H9 (cell line): ENCODE measurements around the gene LINS1. TPM values are rescaled to one million over a fixed set of nuclear protein-coding genes. Genes with fewer than 3 reads are reported as not detected.

Experiments used
- DNase-seq: peaks from one replicate; pipeline ENCODE4 v3.0.0-alpha.2; 2017
- H2AFZ ChIP-seq: one replicate; pipeline ENCODE4 v1.6.1; 2013; ENCODE audit warnings: mild to moderate bottlenecking, low read length, control low read depth, moderate library complexity
- H2AK5ac ChIP-seq: 2 replicates; pipeline ENCODE4 v1.6.1; 2013; ENCODE audit warnings: low read length, control low read depth, mixed read lengths; ENCODE audit not compliant: insufficient read length
- H2BK120ac ChIP-seq: one replicate; pipeline ENCODE4 v1.6.1; 2013; ENCODE audit warnings: low read depth, mild to moderate bottlenecking, low read length, control low read depth, inconsistent platforms; ENCODE audit not compliant: poor library complexity, severe bottlenecking
- H2BK12ac ChIP-seq: 2 replicates; pipeline ENCODE4 v1.6.1; 2013; ENCODE audit warnings: low read length, control low read depth, mixed read lengths, low read depth; ENCODE audit not compliant: insufficient read length
- H2BK15ac ChIP-seq: 2 replicates; pipeline ENCODE4 v1.6.1; 2013; ENCODE audit warnings: low read depth, low read length, control low read depth
- H2BK20ac ChIP-seq: one replicate; pipeline ENCODE4 v1.6.1; 2013; ENCODE audit warnings: low read depth, mild to moderate bottlenecking, low read length, control low read depth, inconsistent platforms; ENCODE audit not compliant: poor library complexity, severe bottlenecking
- H2BK5ac ChIP-seq: 2 replicates; pipeline ENCODE4 v1.6.1; 2013; ENCODE audit warnings: low read length, control low read depth, mixed read lengths; ENCODE audit not compliant: insufficient read length
- H3K14ac ChIP-seq: 2 replicates; pipeline ENCODE4 v1.6.1; 2013; ENCODE audit warnings: low read length, control low read depth; ENCODE audit not compliant: insufficient read depth
- H3K18ac ChIP-seq: 2 replicates; pipeline ENCODE4 v1.6.1; 2013; ENCODE audit warnings: low read depth, mild to moderate bottlenecking, mixed read lengths, low read length, control low read depth; ENCODE audit not compliant: insufficient read length
- H3K23ac ChIP-seq: 2 replicates; pipeline ENCODE4 v1.6.1; 2013; ENCODE audit warnings: low read length, control low read depth, mixed read lengths, low read depth; ENCODE audit not compliant: insufficient read length
- H3K23me2 ChIP-seq: 2 replicates; pipeline ENCODE4 v1.6.1; 2013; ENCODE audit warnings: low read depth, mild to moderate bottlenecking, mixed read lengths, low read length, control low read depth; ENCODE audit not compliant: insufficient read length, poor library complexity, severe bottlenecking
- H3K27ac ChIP-seq: 2 replicates; pipeline ENCODE4 v1.5.1; 2013; ENCODE audit warnings: low read length, control low read depth, mixed read lengths, low read depth; ENCODE audit not compliant: insufficient read length
- H3K27me3 ChIP-seq: 2 replicates; pipeline ENCODE4 v1.6.1; 2013; ENCODE audit warnings: low read length, control low read depth, inconsistent platforms; ENCODE audit not compliant: insufficient read depth
- H3K4ac ChIP-seq: 2 replicates; pipeline ENCODE4 v1.6.1; 2013; ENCODE audit warnings: low read depth, mild to moderate bottlenecking, control low read depth, inconsistent platforms, low read length, moderate library complexity
- H3K4me1 ChIP-seq: 2 replicates; pipeline ENCODE4 v1.6.1; 2013; ENCODE audit warnings: low read length, control low read depth, inconsistent platforms; ENCODE audit not compliant: insufficient read depth
- H3K4me2 ChIP-seq: 2 replicates; pipeline ENCODE4 v1.6.1; 2013; ENCODE audit warnings: low read length, control low read depth, mixed read lengths; ENCODE audit not compliant: insufficient read length, insufficient read depth
- H3K56ac ChIP-seq: 2 replicates; pipeline ENCODE4 v1.6.1; 2013; ENCODE audit warnings: low read depth, mild to moderate bottlenecking, mixed read lengths, low read length, control low read depth; ENCODE audit not compliant: insufficient read length
- H3K79me1 ChIP-seq: 2 replicates; pipeline ENCODE4 v1.6.1; 2013; ENCODE audit warnings: low read depth, mild to moderate bottlenecking, moderate library complexity, low read length, control low read depth, inconsistent platforms; ENCODE audit not compliant: insufficient read depth, poor library complexity, severe bottlenecking
- H3K79me2 ChIP-seq: 2 replicates; pipeline ENCODE4 v1.6.1; 2013; ENCODE audit warnings: low read length, control low read depth, inconsistent platforms; ENCODE audit not compliant: insufficient read depth
- H3K9ac ChIP-seq: 2 replicates; pipeline ENCODE4 v1.6.1; 2013; ENCODE audit warnings: low read length, control low read depth, mixed read lengths; ENCODE audit not compliant: insufficient read length; ENCODE audit errors: extremely low read depth
- H3K9me3 ChIP-seq: one replicate; pipeline ENCODE4 v1.6.1; 2013; ENCODE audit warnings: low read depth, low read length, inconsistent platforms; ENCODE audit not compliant: control insufficient read depth
- H3T11ph ChIP-seq: one replicate; pipeline ENCODE4 v1.6.1; 2013; ENCODE audit warnings: mild to moderate bottlenecking, low read length, control low read depth, inconsistent platforms
- H4K20me1 ChIP-seq: one replicate; pipeline ENCODE4 v1.6.1; 2013; ENCODE audit not compliant: control insufficient read depth, insufficient read length, insufficient read depth
- H4K5ac ChIP-seq: 2 replicates; pipeline ENCODE4 v1.6.1; 2013; ENCODE audit warnings: low read depth, mild to moderate bottlenecking, mixed read lengths, low read length, control low read depth; ENCODE audit not compliant: insufficient read length
- H4K8ac ChIP-seq: replicated peaks from 2 replicates; pipeline ENCODE4 v1.6.1; 2013; ENCODE audit warnings: low read length, control low read depth, mixed read lengths, low read depth; ENCODE audit not compliant: insufficient read length
- H4K91ac ChIP-seq: 2 replicates; pipeline ENCODE4 v1.6.1; 2013; ENCODE audit warnings: low read depth, mild to moderate bottlenecking, moderate library complexity, mixed read lengths, low read length, control low read depth; ENCODE audit not compliant: insufficient read length
- H3K27ac Mint-ChIP-seq, 3 experiments: 2 replicates in 2 of 3; 3 replicates in 1 of 3; pipeline ENCODE4 v1.8.0; 2020 to 2021; ENCODE audit warnings: mixed read lengths in 3 of 3, mild to moderate bottlenecking in 1 of 3, moderate library complexity in 1 of 3
- H3K27me3 Mint-ChIP-seq: 2 replicates; pipeline ENCODE4 v1.8.0; 2021; ENCODE audit warnings: low read depth, mild to moderate bottlenecking, moderate library complexity, mixed read lengths
- H3K36me3 Mint-ChIP-seq, 3 experiments: 2 replicates in 2 of 3; 3 replicates in 1 of 3; pipeline ENCODE4 v1.8.0; 2020 to 2021; ENCODE audit warnings: low read depth in 3 of 3, mixed read lengths in 3 of 3; ENCODE audit not compliant: insufficient read depth in 1 of 3
- H3K4me1 Mint-ChIP-seq, 2 experiments: 2 replicates each; pipeline ENCODE4 v1.8.0; 2020; ENCODE audit warnings: mixed read lengths in 2 of 2
- H3K4me3 Mint-ChIP-seq, 2 experiments: 2 replicates in 1 of 2; 3 replicates in 1 of 2; pipeline ENCODE4 v1.8.0; 2020 to 2021; ENCODE audit warnings: mild to moderate bottlenecking in 2 of 2, mixed read lengths in 2 of 2, moderate library complexity in 1 of 2
- H3K9me3 Mint-ChIP-seq, 2 experiments: 2 replicates in 1 of 2; 3 replicates in 1 of 2; pipeline ENCODE4 v1.8.0; 2020; ENCODE audit warnings: mild to moderate bottlenecking in 2 of 2, mixed read lengths in 2 of 2, moderate library complexity in 1 of 2
- WGBS: extraction: QIAGEN DNeasy Blood & Tissue Kit; methylation state at CpG from one replicate; pipeline ENCODE4 v1.1.7; 2013; ENCODE audit warnings: missing lambda C conversion rate, low lambda C conversion rate, mixed read lengths; ENCODE audit not compliant: insufficient read length; ENCODE audit errors: extremely low coverage; 5-methylcytosine and 5-hydroxymethylcytosine counted together
- total RNA-seq: library from RNA; stranded (reverse); gene quantifications from 2 replicates; pipeline ENCODE4 v1.2.1, GENCODE V29; 2021
- TF ChIP-seq, protein P1 (sequence below): fragments of 200-600 bp; sonication (generic); conservative IDR thresholded peaks from 3 replicates; pipeline ENCODE4 v1.8.0; 2021; ENCODE audit warnings: antibody characterized with exemption, mild to moderate bottlenecking

LINS1 gene
- total RNA-seq, 1 experiment from 2014 or later, result 8.8 TPM

DNA sequence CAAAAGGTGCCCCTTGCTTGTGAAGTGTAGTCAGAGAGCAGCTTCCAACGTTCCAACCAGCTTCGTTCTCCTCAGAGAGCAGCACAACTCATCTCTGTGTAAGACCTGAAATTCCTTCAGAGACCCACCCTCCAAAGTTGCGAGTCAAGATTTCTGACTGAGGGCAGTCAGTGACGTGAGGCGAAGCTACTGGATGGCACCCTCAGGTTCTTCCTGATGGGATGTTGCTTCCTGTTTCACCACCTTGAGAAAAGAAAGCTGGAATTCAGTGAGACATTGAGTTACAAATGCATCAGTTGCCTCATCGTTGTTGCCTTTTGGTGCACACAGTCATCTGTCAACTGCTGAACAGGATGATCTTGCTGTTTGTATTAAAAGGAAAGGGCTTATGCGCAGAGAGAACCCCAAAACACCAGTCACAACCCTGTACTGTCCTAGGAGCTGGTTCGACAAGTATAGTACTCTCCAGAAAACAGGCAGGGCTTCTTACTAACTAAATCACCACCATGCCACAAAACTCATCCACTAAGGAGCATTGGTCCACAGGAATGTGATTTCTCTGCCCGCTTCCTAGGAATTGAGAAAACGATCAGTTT is 73.1 kb downstream of the LINS1 start, which contains the start of gene CERS3:
TSS of gene CERS3 (minus strand) at position 118 of the 596 bp plus-strand sequence. CDS start 27,101 bp downstream, outside the sequence.
- Histone ChIP-seq H3K4me1 (no peaks in the 10 kb centered on the region), H2BK5ac (no peak within 1 kb of the TSS), H4K8ac (no peak within 1 kb of the TSS), H3K79me1 (no peaks in the 10 kb centered on the region), H2AK5ac (no peak within 1 kb of the TSS), H3K27ac (no peak within 1 kb of the TSS), H2BK120ac (no peak within 1 kb of the TSS), H3T11ph (no peak within 1 kb of the TSS), H4K5ac (no peak within 1 kb of the TSS), H3K27me3 (no peaks in the 10 kb centered on the region), H4K91ac (no peak within 1 kb of the TSS), H2AFZ (no peak within 1 kb of the TSS), H2BK20ac (no peak within 1 kb of the TSS), H3K79me2 (no peaks in the 10 kb centered on the region), H3K9ac (no peak within 1 kb of the TSS), H2BK12ac (no peak within 1 kb of the TSS), H3K4ac (no peak within 1 kb of the TSS), H2BK15ac (no peak within 1 kb of the TSS), H4K20me1 (no peaks in the 10 kb centered on the region), H3K14ac (no peak within 1 kb of the TSS), H3K23me2 (no peaks in the 10 kb centered on the region), H3K56ac (no peak within 1 kb of the TSS), H3K23ac (no peak within 1 kb of the TSS), H3K18ac (no peak within 1 kb of the TSS), H3K9me3 (no peaks in the 10 kb centered on the region), H3K4me2 (no peak within 1 kb of the TSS)
- no peak within 1 kb of the TSS for H3K27ac Mint-ChIP-seq
- no peaks in the 10 kb centered on the region for H3K4me1 Mint-ChIP-seq
- H3K4me3 Mint-ChIP-seq, result no peak within 1 kb of the TSS
- TF ChIP-seq, protein P1, sequence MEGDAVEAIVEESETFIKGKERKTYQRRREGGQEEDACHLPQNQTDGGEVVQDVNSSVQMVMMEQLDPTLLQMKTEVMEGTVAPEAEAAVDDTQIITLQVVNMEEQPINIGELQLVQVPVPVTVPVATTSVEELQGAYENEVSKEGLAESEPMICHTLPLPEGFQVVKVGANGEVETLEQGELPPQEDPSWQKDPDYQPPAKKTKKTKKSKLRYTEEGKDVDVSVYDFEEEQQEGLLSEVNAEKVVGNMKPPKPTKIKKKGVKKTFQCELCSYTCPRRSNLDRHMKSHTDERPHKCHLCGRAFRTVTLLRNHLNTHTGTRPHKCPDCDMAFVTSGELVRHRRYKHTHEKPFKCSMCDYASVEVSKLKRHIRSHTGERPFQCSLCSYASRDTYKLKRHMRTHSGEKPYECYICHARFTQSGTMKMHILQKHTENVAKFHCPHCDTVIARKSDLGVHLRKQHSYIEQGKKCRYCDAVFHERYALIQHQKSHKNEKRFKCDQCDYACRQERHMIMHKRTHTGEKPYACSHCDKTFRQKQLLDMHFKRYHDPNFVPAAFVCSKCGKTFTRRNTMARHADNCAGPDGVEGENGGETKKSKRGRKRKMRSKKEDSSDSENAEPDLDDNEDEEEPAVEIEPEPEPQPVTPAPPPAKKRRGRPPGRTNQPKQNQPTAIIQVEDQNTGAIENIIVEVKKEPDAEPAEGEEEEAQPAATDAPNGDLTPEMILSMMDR, result no peak
- H3K9me3 Mint-ChIP-seq, result no peaks in the 10 kb centered on the region
- no peaks in the 10 kb centered on the region for H3K36me3 Mint-ChIP-seq
- no peak for DNase-seq
- no CpG with 5 or more reads among the region's 10 CpGs for WGBS
- H3K27me3 Mint-ChIP-seq, result peaks cover 2% of the 10 kb centered on the region
